Measurements from ENCODE around the gene XPO6.

- TF ChIP-seq CTCF (conservative IDR thresholded peaks at IDR 0.05; ENCODE audit: low read length) (no peak), EZH2phosphoT487 (IDR thresholded peaks at IDR 0.05; ENCODE audit: borderline replicate concordance) (no peak)
These were observed 50.1 kb downstream of the XPO6 start for GRCh38 chr16:28161626-28162025.
